Natural killer cell (primary cell): ENCODE measurements around the gene RSPH1. TPM values are rescaled to one million over a fixed set of nuclear protein-coding genes. Genes with fewer than 3 reads are reported as not detected.

Experiments used
- ATAC-seq, 3 donors: fragments of 150-1000 bp in 2 of 3; fragments of 200-7000 bp in 1 of 3; cut with Tn5 transposase; 1 replicate in 1 of 3; 2 replicates in 2 of 3; pipeline ENCODE4 v1.10.0; 2021; ENCODE audit warnings: mild to moderate bottlenecking in 2 of 3, moderate library complexity in 2 of 3
- DNase-seq, 2 donors: peaks; one replicate each; pipeline versions ENCODE4 v3.0.0 to v3.0.0-alpha.2; 2013 to 2021; ENCODE audit warnings: mixed read lengths in 1 of 2
- H3K27ac ChIP-seq: one replicate; pipeline ENCODE4 v1.5.1; 2013; ENCODE audit warnings: mild to moderate bottlenecking, low read length
- H3K27me3 ChIP-seq: one replicate; pipeline ENCODE4 v1.6.1; 2013; ENCODE audit warnings: low read length; ENCODE audit not compliant: control insufficient read depth, insufficient read depth
- H3K36me3 ChIP-seq: one replicate; pipeline ENCODE4 v1.6.1; 2013; ENCODE audit warnings: low read length; ENCODE audit not compliant: control insufficient read depth, insufficient read depth
- H3K4me1 ChIP-seq: one replicate; pipeline ENCODE4 v1.6.1; 2013; ENCODE audit warnings: low read length; ENCODE audit not compliant: control insufficient read depth, insufficient read depth
- H3K4me3 ChIP-seq: one replicate; pipeline ENCODE4 v1.5.1; 2013; ENCODE audit warnings: low read length
- H3K9me3 ChIP-seq: one replicate; pipeline ENCODE4 v1.6.1; 2013; ENCODE audit warnings: low read length; ENCODE audit not compliant: control insufficient read depth, insufficient read depth
- H3K27ac Mint-ChIP-seq, 2 donors: one replicate each; pipeline ENCODE4 v1.8.0; 2022; ENCODE audit warnings: mild to moderate bottlenecking in 2 of 2, mixed read lengths in 2 of 2, moderate library complexity in 1 of 2
- H3K27me3 Mint-ChIP-seq, 2 donors: one replicate each; pipeline ENCODE4 v1.8.0; 2022; ENCODE audit warnings: low read depth in 2 of 2, mixed read lengths in 2 of 2
- H3K36me3 Mint-ChIP-seq: one replicate; pipeline ENCODE4 v1.8.0; 2022; ENCODE audit warnings: mixed read lengths
- H3K4me1 Mint-ChIP-seq, 2 donors: one replicate each; pipeline ENCODE4 v1.8.0; 2022; ENCODE audit warnings: mixed read lengths in 2 of 2
- H3K4me3 Mint-ChIP-seq: one replicate; pipeline ENCODE4 v1.8.0; 2022; ENCODE audit warnings: mild to moderate bottlenecking, moderate library complexity, mixed read lengths
- H3K9me3 Mint-ChIP-seq, 2 donors: one replicate each; pipeline ENCODE4 v1.8.0; 2022; ENCODE audit warnings: mixed read lengths in 2 of 2
- CTCF ChIP-seq: fragments of 200-600 bp; IDR thresholded peaks from one replicate; pipeline ENCODE4 v1.8.0; 2022; ENCODE audit warnings: antibody characterized with exemption
- WGBS: methylation state at CpG from one replicate; pipeline ENCODE4 v1.1.7; 2013; ENCODE audit warnings: missing lambda C conversion rate; ENCODE audit not compliant: insufficient coverage; 5-methylcytosine and 5-hydroxymethylcytosine counted together
- intact Hi-C: fragments of 100-400 bp; cut with micrococcal nuclease; formaldehyde crosslinking; loops from one replicate; pipeline ENCODE4 v1.14.2; 2022
- total RNA-seq, 4 donors: library from RNA; stranded (reverse); fragments of 120-200 nt in 1 of 4; gene quantifications; one replicate each; pipeline versions ENCODE4 v1.2.3 to v1.2.4, GENCODE V29; 2013 to 2022

RSPH1 gene
- total RNA-seq, 3 donors from 2014 or later (not counting 1 experiment from before 2014, with no cell fraction given): 0.16 TPM; not detected in 2

GRCh38 chr21:42541618-42542017, 45.6 kb upstream of the RSPH1 start:
- intact Hi-C loops: no loop called here
- ATAC-seq (no peak), DNase-seq (no peak)
- H3K4me1 ChIP-seq: peaks cover 14% of the 10 kb centered on the region
- no peaks in the 10 kb centered on the region for H3K27me3 ChIP-seq
- no peak overlapping the region for H3K27ac Mint-ChIP-seq
- H3K36me3 Mint-ChIP-seq: peaks cover 12% of the 10 kb centered on the region
- no peak for TF ChIP-seq CTCF
- H3K27ac ChIP-seq: no peak overlapping the region
- H3K9me3 ChIP-seq: no peaks in the 10 kb centered on the region
- H3K36me3 ChIP-seq: peaks cover 23% of the 10 kb centered on the region
- no peak overlapping the region for H3K4me3 Mint-ChIP-seq
- no peaks in the 10 kb centered on the region for H3K27me3 Mint-ChIP-seq
- no peaks in the 10 kb centered on the region for H3K9me3 Mint-ChIP-seq
- H3K4me3 ChIP-seq: no peak overlapping the region
- peaks cover 7 to 11% of the 10 kb centered on the region in 2 donors for H3K4me1 Mint-ChIP-seq

- no peak for TF ChIP-seq CTCF
- intact Hi-C loops: no loop called here
- Histone ChIP-seq H3K9me3 (no peaks in the 10 kb centered on the region), H3K4me1 (peaks cover 14% of the 10 kb centered on the region), H3K27ac (no peak overlapping the region), H3K27me3 (no peaks in the 10 kb centered on the region), H3K36me3 (peaks cover 24% of the 10 kb centered on the region), H3K4me3 (no peak overlapping the region)
- no peak overlapping the region for H3K4me3 Mint-ChIP-seq
- H3K36me3 Mint-ChIP-seq: peaks cover 12% of the 10 kb centered on the region
- peaks cover 7 to 11% of the 10 kb centered on the region in 2 donors for H3K4me1 Mint-ChIP-seq
- DNase-seq (no peak), ATAC-seq (no peak)
- no peaks in the 10 kb centered on the region for H3K9me3 Mint-ChIP-seq
- WGBS: 89% methylated on average over 12 of the region's 12 CpGs
- no peak overlapping the region for H3K27ac Mint-ChIP-seq
- no peaks in the 10 kb centered on the region for H3K27me3 Mint-ChIP-seq
Observed at GRCh38 chr21:42541174-42541573, 45.1 kb upstream of the RSPH1 start.

- H3K4me3 ChIP-seq: no peak overlapping the region
- ATAC-seq (no peak), DNase-seq (no peak)
- WGBS: 87% methylated on average over 8 of the region's 8 CpGs
- no peak overlapping the region for H3K4me3 Mint-ChIP-seq
- H3K9me3 Mint-ChIP-seq: no peaks in the 10 kb centered on the region
- peaks cover 17% of the 10 kb centered on the region for H3K4me1 ChIP-seq
- H3K9me3 ChIP-seq: no peaks in the 10 kb centered on the region
- no peak for TF ChIP-seq CTCF
- H3K36me3 Mint-ChIP-seq: peaks cover 12% of the 10 kb centered on the region
- no peak overlapping the region for H3K27ac ChIP-seq
- intact Hi-C loops: no loop called here
- no peaks in the 10 kb centered on the region for H3K27me3 Mint-ChIP-seq
- H3K4me1 Mint-ChIP-seq: peaks cover 7 to 10% of the 10 kb centered on the region in 2 donors
- H3K27ac Mint-ChIP-seq: no peak overlapping the region
- H3K27me3 ChIP-seq: no peaks in the 10 kb centered on the region
- H3K36me3 ChIP-seq: peaks cover 25% of the 10 kb centered on the region
Observed at GRCh38 chr21:42540396-42540795, 44.4 kb upstream of the RSPH1 start.

GRCh38 chr21:42539931-42540343, 43.9 kb upstream of the RSPH1 start:
- H3K4me1 ChIP-seq: peaks cover 14% of the 10 kb centered on the region
- Mint-ChIP-seq H3K4me1 (peaks cover 2 to 5% of the 10 kb centered on the region in 2 donors), H3K27ac (no peak overlapping the region), H3K4me3 (no peak overlapping the region), H3K9me3 (no peaks in the 10 kb centered on the region), H3K36me3 (peaks cover 12% of the 10 kb centered on the region), H3K27me3 (no peaks in the 10 kb centered on the region)
- ATAC-seq: no peak
- no peak overlapping the region for H3K4me3 ChIP-seq
- H3K9me3 ChIP-seq: no peaks in the 10 kb centered on the region
- H3K27me3 ChIP-seq: no peaks in the 10 kb centered on the region
- intact Hi-C loops: no loop called here
- H3K27ac ChIP-seq: no peak overlapping the region
- no peak for DNase-seq
- over 99% methylated on average over 5 of the region's 7 CpGs for WGBS
- H3K36me3 ChIP-seq: peaks cover 28% of the 10 kb centered on the region
- TF ChIP-seq CTCF: no peak
